ENCODE data around the gene UPB1.

Gene UPB1

DNA sequence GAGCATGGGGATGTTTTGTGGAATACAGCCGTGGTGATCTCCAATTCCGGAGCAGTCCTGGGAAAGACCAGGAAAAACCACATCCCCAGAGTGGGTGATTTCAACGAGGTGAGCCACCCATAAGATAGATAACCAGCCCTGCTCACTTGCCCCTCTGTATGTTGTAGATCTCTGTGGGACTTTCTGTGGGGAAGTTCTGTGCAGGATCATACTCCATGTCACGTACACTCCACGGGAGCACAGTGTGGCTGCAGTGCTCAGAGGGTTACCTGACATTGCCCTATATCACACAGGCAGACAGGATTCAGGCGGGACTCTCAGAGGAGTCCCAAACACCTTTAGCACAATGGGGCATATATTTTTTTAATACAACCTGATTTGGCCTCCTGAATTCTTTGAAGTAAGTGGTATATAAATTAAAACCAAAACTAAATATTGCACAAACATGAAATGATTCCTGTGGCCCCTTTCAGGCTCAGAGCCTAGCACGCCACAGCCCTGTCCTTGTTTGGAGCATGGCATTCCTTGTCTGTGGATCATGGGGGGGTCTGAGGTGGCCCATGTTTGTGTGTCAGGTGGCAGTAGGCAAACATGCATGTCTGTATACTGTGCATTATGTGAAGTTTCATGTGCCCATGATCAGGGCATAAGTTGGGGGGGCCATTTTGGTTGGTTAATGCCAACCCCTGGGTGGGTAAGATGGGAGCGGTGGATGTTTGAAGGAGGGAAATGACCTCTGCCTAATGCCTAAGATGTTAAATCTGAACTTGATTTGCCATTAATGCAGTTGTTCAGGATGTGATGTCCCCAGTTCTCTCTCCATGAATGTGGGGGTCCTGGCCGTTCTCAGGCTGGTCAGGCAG, 18.5 kb downstream of the UPB1 start:
- no peaks in the 10 kb centered on the region for H3K9me3 ChIP-seq (ENCODE audit: low read depth, low read length)

DNA sequence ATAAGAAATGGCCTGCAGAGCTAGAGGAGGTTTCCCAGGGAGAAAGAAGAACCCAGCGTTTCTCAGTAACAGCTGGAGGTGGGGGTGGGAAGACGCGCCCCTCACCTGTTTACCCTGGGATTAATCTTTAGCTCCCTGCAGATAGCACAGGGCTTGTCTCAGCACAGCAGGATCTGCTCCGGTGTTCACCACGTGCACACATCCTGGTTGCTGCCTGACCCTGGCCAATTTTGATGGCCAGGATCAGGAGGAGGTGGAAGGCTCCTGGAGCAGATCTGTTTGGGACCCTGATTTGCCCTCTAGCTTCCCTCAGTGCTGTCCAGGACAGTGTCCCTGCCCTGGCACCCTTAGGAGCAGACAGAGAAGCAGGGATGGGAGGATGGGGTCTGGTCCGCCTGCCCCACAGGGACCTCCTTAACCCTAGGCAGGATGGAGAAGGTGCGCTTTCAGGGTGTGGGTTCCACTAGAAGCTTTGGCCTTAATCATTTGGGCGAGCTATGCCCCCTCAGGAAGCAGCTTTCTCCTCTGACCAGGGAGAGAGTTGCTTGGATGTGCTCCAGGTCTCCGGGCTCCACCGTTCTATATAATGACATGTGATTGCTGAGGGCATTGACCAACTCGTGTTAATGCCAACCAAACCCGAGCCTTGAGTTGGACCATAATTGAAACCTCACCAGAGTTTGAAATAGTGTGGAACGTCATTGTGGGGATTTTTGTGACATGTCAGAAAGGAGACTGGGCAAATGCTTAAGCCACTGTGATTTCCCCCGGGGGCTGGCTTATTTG, 19.3 kb downstream of the UPB1 start:
- no peak for DNase-seq (ENCODE audit: low read depth, low spot score)

More for the DNA sequence above, 18.5 kb downstream of the UPB1 start:
- H3K4me3 ChIP-seq, result no peak overlapping the region
- TF ChIP-seq POLR2AphosphoS5 (IDR thresholded peaks at IDR 0.05; ENCODE audit: borderline replicate concordance, low read depth, low read length), result no peak
- no peak for TF ChIP-seq EZH2 (IDR thresholded peaks at IDR 0.05)
- TF ChIP-seq FOXP2 (optimal IDR thresholded peaks at IDR 0.05; ENCODE audit: control extremely low read depth, extremely low read length, insufficient read depth), result no peak
- no peaks in the 10 kb centered on the region for H3K36me3 ChIP-seq (ENCODE audit: insufficient read depth, low read length)
- DNase-seq (ENCODE audit: low read depth, low spot score), result no peak
- no peak overlapping the region for H3K27ac ChIP-seq
- H3K9ac ChIP-seq (ENCODE audit: insufficient read length), result no peak overlapping the region

GRCh38 chr22:24515027-24515338, 19.9 kb downstream of the UPB1 start:
- H3K9me3 ChIP-seq (ENCODE audit: low read depth, low read length), result no peaks in the 10 kb centered on the region
- DNase-seq (ENCODE audit: low read depth, low spot score), result no peak
- TF ChIP-seq EZH2 (IDR thresholded peaks at IDR 0.05) (no peak), POLR2AphosphoS5 (IDR thresholded peaks at IDR 0.05; ENCODE audit: borderline replicate concordance, low read depth, low read length) (no peak)

More for the DNA sequence above, 19.3 kb downstream of the UPB1 start:
- Histone ChIP-seq H3K27ac (no peak overlapping the region), H3K4me3 (no peak overlapping the region), H3K9ac (ENCODE audit: insufficient read length) (no peak overlapping the region), H3K36me3 (ENCODE audit: insufficient read depth, low read length) (no peaks in the 10 kb centered on the region), H3K9me3 (ENCODE audit: low read depth, low read length) (no peaks in the 10 kb centered on the region)
- TF ChIP-seq FOXP2 (optimal IDR thresholded peaks at IDR 0.05; ENCODE audit: control extremely low read depth, extremely low read length, insufficient read depth) (no peak), POLR2AphosphoS5 (IDR thresholded peaks at IDR 0.05; ENCODE audit: borderline replicate concordance, low read depth, low read length) (no peak), EZH2 (IDR thresholded peaks at IDR 0.05) (no peak)

DNA sequence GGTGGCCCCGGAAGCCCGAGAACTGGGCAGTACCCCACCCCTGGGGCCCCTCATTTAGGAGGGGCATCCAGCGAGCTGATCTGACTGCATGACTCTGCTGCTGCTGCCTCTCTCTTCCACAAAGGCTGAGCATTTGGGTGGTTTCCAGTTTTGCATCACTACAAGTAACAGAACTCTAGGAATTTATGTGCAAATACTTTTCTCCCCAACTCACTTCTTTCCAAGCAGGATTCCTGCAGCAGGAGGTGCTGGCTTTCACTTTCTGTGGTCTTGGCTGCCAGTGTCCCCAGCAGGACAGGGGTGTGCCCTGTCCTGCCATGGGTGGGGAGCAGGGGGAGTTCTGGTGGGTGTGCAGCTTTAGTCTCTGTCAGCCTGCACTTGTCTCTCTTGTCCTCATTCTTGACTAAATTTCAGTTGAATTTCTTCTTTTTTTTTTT, 21.2 kb downstream of the UPB1 start:
- no peak overlapping the region for H3K4me3 ChIP-seq
- H3K9ac ChIP-seq (ENCODE audit: insufficient read length), result no peak overlapping the region
- no peak for DNase-seq (ENCODE audit: low read depth, low spot score)
- no peaks in the 10 kb centered on the region for H3K36me3 ChIP-seq (ENCODE audit: insufficient read depth, low read length)
- H3K27ac ChIP-seq, result no peak overlapping the region
- no peaks in the 10 kb centered on the region for H3K9me3 ChIP-seq (ENCODE audit: low read depth, low read length)
- TF ChIP-seq EZH2 (IDR thresholded peaks at IDR 0.05) (no peak), FOXP2 (optimal IDR thresholded peaks at IDR 0.05; ENCODE audit: control extremely low read depth, extremely low read length, insufficient read depth) (no peak), POLR2AphosphoS5 (IDR thresholded peaks at IDR 0.05; ENCODE audit: borderline replicate concordance, low read depth, low read length) (no peak)

More at GRCh38 chr22:24515027-24515338, 19.9 kb downstream of the UPB1 start:
- H3K36me3 ChIP-seq (ENCODE audit: insufficient read depth, low read length), result no peaks in the 10 kb centered on the region
- H3K4me3 ChIP-seq, result no peak overlapping the region
- H3K9ac ChIP-seq (ENCODE audit: insufficient read length), result no peak overlapping the region
- no peak overlapping the region for H3K27ac ChIP-seq

DNA sequence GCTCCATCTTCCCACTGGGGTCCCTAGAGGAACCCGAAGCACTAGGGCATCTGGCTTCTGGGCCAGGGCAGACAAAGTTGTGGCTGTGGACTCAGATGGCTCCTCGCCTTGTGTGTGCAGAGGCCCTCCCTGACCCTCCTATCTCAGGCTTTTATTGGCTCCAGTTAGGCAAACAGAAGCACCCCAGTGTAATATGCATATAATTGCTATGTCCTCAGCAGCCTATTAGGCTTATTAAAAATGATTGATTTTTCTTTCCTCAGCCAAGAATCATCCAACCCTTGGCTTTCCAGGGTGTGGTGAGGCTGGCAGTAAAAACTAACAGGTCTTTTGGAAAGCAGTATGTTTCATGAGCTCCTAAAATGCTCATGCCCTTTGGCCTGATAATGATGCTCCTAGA, 22.3 kb downstream of the UPB1 start:
- H3K4me3 ChIP-seq, result no peak overlapping the region
- H3K9me3 ChIP-seq (ENCODE audit: low read depth, low read length), result no peaks in the 10 kb centered on the region
- DNase-seq (ENCODE audit: low read depth, low spot score), result no peak
- H3K27ac ChIP-seq, result no peak overlapping the region
- H3K9ac ChIP-seq (ENCODE audit: insufficient read length), result no peak overlapping the region
- H3K36me3 ChIP-seq (ENCODE audit: insufficient read depth, low read length), result no peaks in the 10 kb centered on the region
- TF ChIP-seq EZH2 (IDR thresholded peaks at IDR 0.05) (no peak), POLR2AphosphoS5 (IDR thresholded peaks at IDR 0.05; ENCODE audit: borderline replicate concordance, low read depth, low read length) (no peak)

DNA sequence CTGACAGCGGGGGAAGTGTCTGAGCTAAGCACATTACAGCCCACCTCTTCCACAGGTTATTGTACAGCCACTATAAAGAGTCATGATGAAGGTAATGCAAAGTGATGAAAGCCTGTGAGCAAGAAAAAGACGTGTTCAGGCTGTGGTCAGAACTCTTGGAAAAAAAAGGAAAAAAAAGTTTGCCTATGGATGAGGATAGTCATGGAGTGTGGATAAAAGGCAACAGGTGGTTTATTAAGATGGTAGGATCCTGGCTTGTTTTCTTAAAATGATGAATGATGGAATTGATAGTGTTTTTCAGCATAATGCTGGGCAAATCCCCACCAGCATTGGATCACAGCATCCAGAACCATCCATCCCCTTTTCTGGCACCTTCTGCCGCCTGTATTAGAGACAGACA, 23.1 kb downstream of the UPB1 start:
- Histone ChIP-seq H3K9me3 (ENCODE audit: low read depth, low read length) (no peaks in the 10 kb centered on the region), H3K9ac (ENCODE audit: insufficient read length) (no peak overlapping the region), H3K36me3 (ENCODE audit: insufficient read depth, low read length) (no peaks in the 10 kb centered on the region), H3K4me3 (no peak overlapping the region), H3K27ac (no peak overlapping the region)
- DNase-seq (ENCODE audit: low read depth, low spot score), result no peak
- no peak for TF ChIP-seq FOXP2 (optimal IDR thresholded peaks at IDR 0.05; ENCODE audit: control extremely low read depth, extremely low read length, insufficient read depth)
- TF ChIP-seq POLR2AphosphoS5 (IDR thresholded peaks at IDR 0.05; ENCODE audit: borderline replicate concordance, low read depth, low read length), result no peak
- TF ChIP-seq EZH2 (IDR thresholded peaks at IDR 0.05), result no peak

DNA sequence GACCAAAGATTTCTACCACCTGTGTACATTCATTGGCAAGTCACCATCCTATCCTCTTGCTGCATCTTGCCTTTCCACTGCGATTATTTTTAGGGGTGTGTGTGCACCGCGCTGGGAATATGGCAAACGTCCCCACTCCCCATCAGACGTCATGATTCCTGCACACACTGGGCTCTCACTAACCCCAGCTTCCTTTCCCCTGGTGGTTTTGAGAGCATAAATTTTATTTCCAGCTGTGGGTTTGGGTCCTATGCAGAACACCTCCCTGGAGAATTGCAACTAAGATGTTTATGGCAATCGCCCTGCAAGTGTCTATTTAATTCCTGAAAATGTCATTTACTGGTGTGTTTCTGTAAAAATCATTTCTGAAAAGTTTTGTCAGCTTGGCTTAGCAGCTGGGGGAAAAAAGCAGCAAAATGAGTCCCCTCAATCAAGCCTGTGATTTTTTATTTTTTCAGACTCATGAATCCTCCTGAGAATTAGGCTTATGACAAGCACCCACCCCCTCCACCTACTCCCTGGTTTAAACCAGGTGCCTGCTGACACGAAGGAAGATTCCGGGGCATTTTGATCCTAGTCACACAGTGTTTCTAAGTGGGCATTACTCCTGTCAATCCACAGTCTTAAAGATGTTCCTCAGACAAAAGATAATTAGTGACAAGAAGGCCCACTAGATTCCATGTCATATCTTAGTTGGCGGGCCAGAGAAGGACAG, 23.8 kb downstream of the UPB1 start:
- no peak overlapping the region for H3K4me3 ChIP-seq
- no peaks in the 10 kb centered on the region for H3K36me3 ChIP-seq (ENCODE audit: insufficient read depth, low read length)
- no peak for DNase-seq (ENCODE audit: low read depth, low spot score)
- H3K27ac ChIP-seq, result no peak overlapping the region
- H3K9ac ChIP-seq (ENCODE audit: insufficient read length), result no peak overlapping the region
- H3K9me3 ChIP-seq (ENCODE audit: low read depth, low read length), result no peaks in the 10 kb centered on the region
- TF ChIP-seq POLR2AphosphoS5 (IDR thresholded peaks at IDR 0.05; ENCODE audit: borderline replicate concordance, low read depth, low read length) (no peak), EZH2 (IDR thresholded peaks at IDR 0.05) (no peak)

GRCh38 chr22:24519496-24519895, 24.4 kb downstream of the UPB1 start:
- Histone ChIP-seq H3K9ac (ENCODE audit: insufficient read length) (no peak overlapping the region), H3K9me3 (ENCODE audit: low read depth, low read length) (no peaks in the 10 kb centered on the region), H3K36me3 (ENCODE audit: insufficient read depth, low read length) (no peaks in the 10 kb centered on the region), H3K4me3 (no peak overlapping the region), H3K27ac (no peak overlapping the region)
- no peak for DNase-seq (ENCODE audit: low read depth, low spot score)
- TF ChIP-seq EZH2 (IDR thresholded peaks at IDR 0.05) (no peak), POLR2AphosphoS5 (IDR thresholded peaks at IDR 0.05; ENCODE audit: borderline replicate concordance, low read depth, low read length) (no peak), FOXP2 (optimal IDR thresholded peaks at IDR 0.05; ENCODE audit: control extremely low read depth, extremely low read length, insufficient read depth) (no peak)

Data from SK-N-MC (cell line).